K562 (cell line): ENCODE data around the gene SUPT20HL1.

ENCODE experiments used
- ETV6 ChIP-seq, 3 experiments: fragments of 150-350 bp in 1 of 3; sonication (generic) in 1 of 3; formaldehyde crosslinking in 1 of 3; IDR thresholded peaks; 2 replicates each; pipeline versions ENCODE4 v1.6.1 to v1.8.0; 2014 to 2022; ENCODE audit warnings: borderline replicate concordance in 2 of 3, low read depth in 2 of 3, antibody characterized with exemption in 1 of 3, low read length in 1 of 3, mild to moderate bottlenecking in 1 of 3, missing genetic modification reagents in 1 of 3
- FOXA1 ChIP-seq: fragments of 450-650 bp; IDR thresholded peaks from 2 replicates; pipeline ENCODE4 v1.6.1; 2016; ENCODE audit warnings: mild to moderate bottlenecking, borderline replicate concordance
- GABPA ChIP-seq: fragments of 200-800 bp; sonication (Bioruptor generic); conservative IDR thresholded peaks from 2 replicates; pipeline ENCODE4 v1.6.1; 2016; ENCODE audit warnings: low read depth, missing genetic modification characterization, missing compliant biosample characterization
- PPARD ChIP-seq: fragments of 250-450 bp; sonication (Bioruptor Pico); IDR thresholded peaks from 2 replicates; pipeline ENCODE4 v1.8.0; 2022; ENCODE audit warnings: inconsistent platforms, mild to moderate bottlenecking, moderate library complexity
- RBM15 ChIP-seq: fragments of 200-400 bp; formaldehyde crosslinking; IDR thresholded peaks from 2 replicates; pipeline ENCODE4 v1.6.1; 2018; ENCODE audit warnings: mild to moderate bottlenecking, low read length, moderate library complexity; ENCODE audit not compliant: insufficient read depth
- SREBF2 ChIP-seq: sonication (generic); formaldehyde crosslinking; IDR thresholded peaks from 2 replicates; pipeline ENCODE4 v1.4.0; 2020; ENCODE audit warnings: mild to moderate bottlenecking, missing genetic modification reagents
- ZNF143 ChIP-seq: sonication (generic); formaldehyde crosslinking; IDR thresholded peaks from 2 replicates; pipeline ENCODE4 v1.9.0; 2022; ENCODE audit warnings: mild to moderate bottlenecking, missing genetic modification reagents
- ZNF282 ChIP-seq: sonication (generic); formaldehyde crosslinking; IDR thresholded peaks from 2 replicates; pipeline ENCODE4 v1.8.1; 2023; ENCODE audit warnings: missing genetic modification reagents
- TF ChIP-seq, protein P1 (sequence below), 3 experiments: IDR thresholded peaks in 2 of 3; conservative IDR thresholded peaks in 1 of 3; 2 replicates each; pipeline ENCODE4 v1.5.1; 2011 to 2012; ENCODE audit warnings: low read length in 3 of 3, mild to moderate bottlenecking in 3 of 3, control low read depth in 2 of 3, improper control_type of control experiment in 1 of 3, inconsistent platforms in 1 of 3, low read depth in 1 of 3, mixed read lengths in 1 of 3, moderate library complexity in 1 of 3; ENCODE audit not compliant: insufficient read depth in 2 of 3
- TF ChIP-seq, protein P2 (sequence below): sonication (generic); formaldehyde crosslinking; IDR thresholded peaks from 2 replicates; pipeline ENCODE4 v1.8.0; 2023; ENCODE audit warnings: mild to moderate bottlenecking, missing genetic modification reagents

DNA sequence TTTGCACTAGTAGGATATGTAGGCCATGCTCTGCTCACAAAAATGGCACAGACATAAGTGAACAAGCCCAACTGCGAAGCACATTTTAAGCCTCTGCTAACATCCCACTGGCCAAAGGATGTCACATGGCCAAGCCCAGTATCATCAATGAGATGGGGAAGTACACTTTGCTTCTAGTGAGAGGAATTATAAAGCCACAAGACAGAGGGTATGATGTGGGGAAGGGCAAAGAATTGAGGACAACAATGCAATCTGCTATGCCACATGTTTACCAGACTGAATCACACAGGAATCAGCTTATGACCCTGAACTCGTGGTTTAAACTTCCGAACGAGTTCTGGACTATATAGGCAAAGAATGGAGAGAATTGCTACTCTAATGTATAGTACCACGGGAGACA is 39.1 kb downstream of the SUPT20HL1 start:
- TF ChIP-seq PPARD (no peak), ZNF143 (no peak), ETV6 (IDR thresholded peaks at IDR 0.05; ENCODE audit: borderline replicate concordance in 1 of 2, low read depth in 2 of 2, low read length in 1 of 2) (no peak), ETV6 (CRISPR knock-in tag; IDR thresholded peaks at IDR 0.05; ENCODE audit: borderline replicate concordance) (no peak), FOXA1 (no peak), GABPA (tag) (no peak), RBM15 (no peak), ZNF282 (no peak), SREBF2 (CRISPR knock-in tag) (no peak)
- TF ChIP-seq, protein P1, sequence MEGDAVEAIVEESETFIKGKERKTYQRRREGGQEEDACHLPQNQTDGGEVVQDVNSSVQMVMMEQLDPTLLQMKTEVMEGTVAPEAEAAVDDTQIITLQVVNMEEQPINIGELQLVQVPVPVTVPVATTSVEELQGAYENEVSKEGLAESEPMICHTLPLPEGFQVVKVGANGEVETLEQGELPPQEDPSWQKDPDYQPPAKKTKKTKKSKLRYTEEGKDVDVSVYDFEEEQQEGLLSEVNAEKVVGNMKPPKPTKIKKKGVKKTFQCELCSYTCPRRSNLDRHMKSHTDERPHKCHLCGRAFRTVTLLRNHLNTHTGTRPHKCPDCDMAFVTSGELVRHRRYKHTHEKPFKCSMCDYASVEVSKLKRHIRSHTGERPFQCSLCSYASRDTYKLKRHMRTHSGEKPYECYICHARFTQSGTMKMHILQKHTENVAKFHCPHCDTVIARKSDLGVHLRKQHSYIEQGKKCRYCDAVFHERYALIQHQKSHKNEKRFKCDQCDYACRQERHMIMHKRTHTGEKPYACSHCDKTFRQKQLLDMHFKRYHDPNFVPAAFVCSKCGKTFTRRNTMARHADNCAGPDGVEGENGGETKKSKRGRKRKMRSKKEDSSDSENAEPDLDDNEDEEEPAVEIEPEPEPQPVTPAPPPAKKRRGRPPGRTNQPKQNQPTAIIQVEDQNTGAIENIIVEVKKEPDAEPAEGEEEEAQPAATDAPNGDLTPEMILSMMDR (IDR thresholded peaks at IDR 0.05 in 2 of 3, conservative IDR thresholded peaks at IDR 0.05 in 1 of 3; ENCODE audit: insufficient read depth in 2 of 3, low read depth in 1 of 3, low read length in 3 of 3) = no peak
- TF ChIP-seq, protein P2, sequence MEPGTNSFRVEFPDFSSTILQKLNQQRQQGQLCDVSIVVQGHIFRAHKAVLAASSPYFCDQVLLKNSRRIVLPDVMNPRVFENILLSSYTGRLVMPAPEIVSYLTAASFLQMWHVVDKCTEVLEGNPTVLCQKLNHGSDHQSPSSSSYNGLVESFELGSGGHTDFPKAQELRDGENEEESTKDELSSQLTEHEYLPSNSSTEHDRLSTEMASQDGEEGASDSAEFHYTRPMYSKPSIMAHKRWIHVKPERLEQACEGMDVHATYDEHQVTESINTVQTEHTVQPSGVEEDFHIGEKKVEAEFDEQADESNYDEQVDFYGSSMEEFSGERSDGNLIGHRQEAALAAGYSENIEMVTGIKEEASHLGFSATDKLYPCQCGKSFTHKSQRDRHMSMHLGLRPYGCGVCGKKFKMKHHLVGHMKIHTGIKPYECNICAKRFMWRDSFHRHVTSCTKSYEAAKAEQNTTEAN (CRISPR knock-in tag) = no peak
